HG03135 (cell line): ENCODE measurements around the gene TTC23L.
"Not testable (repeated sequence)": the region's sequence is repeated elsewhere in the genome, so short reads cannot be mapped to it uniquely, and the experiment has no call there.

Source experiments
- ATAC-seq: cut with Tn5 transposase; IDR thresholded peaks from one replicate; pipeline ENCODE4 v1.9.1; 2021; ENCODE audit warnings: mild to moderate bottlenecking, moderate library complexity; ENCODE audit not compliant: unreplicated experiment

TTC23L gene

GRCh38 chr5:34915856-34916192 is 76.9 kb downstream of the TTC23L start:
- peak; percentile 22 for ATAC-seq

- no peak for ATAC-seq
Observed at GRCh38 chr5:34916518-34916917, 77.6 kb downstream of the TTC23L start.

- no peak for ATAC-seq
Observed at GRCh38 chr5:34918025-34918424, 79.1 kb downstream of the TTC23L start.

DNA sequence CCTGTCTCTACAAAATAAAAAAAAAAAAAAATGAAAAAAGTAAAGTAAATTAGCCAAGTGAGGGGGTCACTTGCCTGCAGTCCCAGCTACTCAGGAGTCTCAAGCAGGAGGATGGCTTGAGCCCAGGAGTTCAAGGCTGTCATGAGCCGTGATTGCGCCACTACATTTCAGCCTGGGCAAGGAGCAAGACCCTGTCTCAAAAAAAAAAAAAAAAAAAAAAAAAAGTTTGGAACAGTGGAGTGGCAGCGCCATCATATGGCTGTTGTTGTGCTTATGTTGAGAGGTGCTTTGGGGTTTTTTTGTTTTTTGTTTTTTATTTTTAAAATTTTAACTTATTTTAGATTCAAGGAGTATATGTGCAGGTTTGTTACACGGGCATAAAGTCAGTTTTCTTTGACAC is 80.1 kb downstream of the TTC23L start:
- no peak for ATAC-seq

- not testable (repeated sequence) for ATAC-seq
Observed at GRCh38 chr5:34923256-34923655, 84.3 kb downstream of the TTC23L start.

- no peak for ATAC-seq
Observed at GRCh38 chr5:34923694-34924461, 84.9 kb downstream of the TTC23L start.

GRCh38 chr5:34924462-34924765 is 85.5 kb downstream of the TTC23L start:
- no peak for ATAC-seq

DNA sequence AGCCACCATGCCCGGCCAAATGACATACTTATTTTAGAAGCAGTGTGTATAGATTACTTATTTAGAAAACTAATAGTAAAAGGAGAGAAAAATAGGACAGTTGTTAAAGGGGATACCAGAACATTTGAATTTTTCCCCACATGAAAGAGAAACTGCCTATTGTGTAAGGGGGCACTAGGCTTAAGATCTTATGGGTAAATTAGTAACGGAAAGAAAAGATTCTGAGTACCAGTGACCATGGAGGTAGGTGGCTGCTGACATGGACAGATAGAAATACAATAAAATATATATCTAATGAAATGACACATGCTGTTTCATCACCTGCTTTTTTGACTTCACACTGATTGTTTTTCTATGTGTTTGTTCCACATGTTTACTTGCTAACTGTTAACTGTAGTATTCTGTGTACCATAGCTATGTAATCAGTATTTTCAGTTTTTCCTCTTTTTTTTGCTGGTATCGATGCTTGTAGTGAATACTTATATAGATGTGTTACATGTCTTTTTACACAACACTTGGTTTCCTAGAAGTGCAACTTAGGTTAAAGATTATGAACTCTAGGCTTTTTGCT is 87.4 kb downstream of the TTC23L start:
- ATAC-seq, result no peak

GRCh38 chr5:34927785-34928184 is 88.8 kb downstream of the TTC23L start:
- ATAC-seq, result no peak

DNA sequence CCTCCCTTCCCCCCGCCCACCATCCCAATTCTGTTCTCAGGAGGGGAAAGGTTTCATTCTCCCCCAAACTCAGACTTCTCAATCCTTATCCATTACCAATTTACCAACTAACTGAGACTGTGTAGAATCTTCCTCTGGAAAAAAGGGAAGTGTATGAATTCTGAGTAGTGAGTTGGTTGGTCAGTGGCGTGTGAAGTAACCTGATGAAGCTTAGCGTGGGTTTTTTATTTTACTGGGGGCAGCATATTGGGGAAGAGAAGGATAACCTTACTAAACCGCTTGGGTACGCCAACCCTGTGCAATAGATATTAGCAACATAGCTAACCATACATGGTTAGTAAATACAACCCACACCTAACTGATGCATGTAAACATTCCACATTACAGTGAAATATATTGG is 89.3 kb downstream of the TTC23L start:
- ATAC-seq, result no peak

DNA sequence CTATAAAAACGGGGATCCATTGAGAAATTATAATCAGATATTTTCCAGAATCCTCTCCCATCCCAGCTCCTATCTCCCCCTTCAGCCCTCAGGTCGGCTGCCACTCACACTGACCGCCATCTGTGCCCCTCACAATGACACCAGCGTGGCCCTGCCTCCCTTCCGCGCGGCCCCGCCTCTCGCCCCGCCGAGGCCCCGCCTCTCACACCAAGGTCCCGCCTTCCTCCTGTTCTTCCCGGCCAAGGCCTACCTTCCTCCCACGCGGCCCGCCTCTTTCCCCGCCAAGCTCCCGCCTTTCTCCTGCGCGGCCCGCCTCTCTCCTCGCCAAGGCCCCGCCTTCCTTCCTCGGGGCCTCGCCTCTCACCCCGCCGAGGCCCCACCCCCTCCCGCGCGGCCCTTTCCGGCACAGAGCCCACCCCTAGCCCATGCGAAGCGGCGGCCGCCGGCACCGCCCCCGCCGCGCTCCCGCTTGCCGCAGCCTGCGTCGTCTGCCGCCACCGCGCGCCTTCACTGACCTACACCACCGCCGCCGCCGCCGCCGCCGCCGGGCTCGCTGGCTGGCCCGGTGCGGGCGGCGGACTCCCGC is 90.3 kb downstream of the TTC23L start, which contains the start of gene DNAJC21:
Gene DNAJC21 (plus strand): TSS at position 426 of the 586 bp plus-strand sequence. CDS start 261 bp downstream, outside the sequence.
- ATAC-seq, result peak; percentile 88

DNA sequence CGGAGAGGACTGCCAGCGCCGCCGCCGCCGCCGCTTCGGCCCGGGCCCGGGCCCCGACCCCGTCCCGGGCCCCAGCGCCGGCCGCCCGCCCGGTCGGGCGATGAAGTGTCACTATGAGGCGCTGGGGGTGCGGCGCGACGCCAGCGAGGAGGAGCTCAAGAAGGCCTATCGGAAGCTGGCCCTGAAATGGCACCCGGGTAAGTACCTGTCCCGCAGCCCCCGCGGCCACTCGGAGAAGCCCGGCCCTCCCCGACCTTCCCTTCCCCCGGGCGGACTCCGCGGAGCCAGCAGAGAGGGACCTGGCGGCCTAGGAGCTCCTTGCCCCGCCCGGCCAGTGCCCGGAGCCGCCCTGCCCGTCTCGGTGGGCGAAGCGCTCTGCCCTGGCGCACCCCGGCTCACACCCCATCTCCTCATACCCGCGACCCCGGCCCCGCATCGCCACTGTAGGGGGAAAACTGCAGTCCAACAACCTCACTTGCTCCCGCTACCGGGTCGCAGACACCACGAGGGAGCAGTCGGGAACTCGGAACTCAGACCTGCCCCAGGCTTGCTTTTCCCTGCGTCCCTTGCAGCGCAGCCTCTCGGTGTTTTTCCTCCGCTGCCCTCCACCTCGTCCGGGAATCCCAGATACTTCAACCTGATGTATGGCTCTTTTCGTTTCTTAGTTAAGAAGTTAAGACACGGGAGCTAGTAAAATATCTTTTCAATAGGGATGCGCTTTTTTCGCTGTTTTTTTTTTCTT is 90.9 kb downstream of the TTC23L start:
- ATAC-seq, result peak; percentile 79

GRCh38 chr5:34930462-34930844 is 91.5 kb downstream of the TTC23L start:
- no peak for ATAC-seq

- ATAC-seq, result no peak
Observed at GRCh38 chr5:34930870-34931269, 91.9 kb downstream of the TTC23L start.

DNA sequence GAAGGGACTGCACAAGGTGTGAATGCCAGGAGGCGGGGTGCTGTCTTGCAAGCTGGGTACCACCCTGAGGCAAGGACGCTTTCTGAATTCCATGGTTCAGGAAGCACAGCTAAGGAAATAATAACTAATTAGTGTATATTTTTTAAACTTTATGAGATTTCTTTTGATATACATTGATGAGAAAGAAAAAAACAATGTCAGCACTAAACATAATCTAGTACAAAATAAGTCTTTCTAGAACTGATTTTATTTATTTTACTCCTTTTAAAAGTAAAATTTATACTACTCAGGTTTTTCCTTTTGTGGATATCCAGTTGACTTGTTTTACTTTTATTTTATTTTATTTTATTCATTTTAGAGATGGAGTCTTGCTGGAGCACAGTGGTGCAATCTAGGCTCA is 94.0 kb downstream of the TTC23L start:
- no peak for ATAC-seq

- no peak for ATAC-seq
Observed at GRCh38 chr5:34941936-34942335, 103.0 kb downstream of the TTC23L start.

- no peak for ATAC-seq
Observed at GRCh38 chr5:34944044-34944443, 105.1 kb downstream of the TTC23L start.

- no peak for ATAC-seq
Observed at GRCh38 chr5:34944460-34945047, 105.6 kb downstream of the TTC23L start.
